OCI-LY7 (cell line): ENCODE measurements around the gene CORO2B. TPM values are rescaled to one million over a fixed set of nuclear protein-coding genes. Genes with fewer than 3 reads are reported as not detected.

Experiments
- BruUV-seq: library from RNA; stranded (reverse); fragments of 400-500 nt; replicated peaks from 2 replicates; lab custom pipeline; 2021; lab: Mats Ljungman, UMichigan
- CTCF ChIA-PET: fragments of 300-600 bp; sonication (Branson Sonifier 250); formaldehyde crosslinking; loops from one replicate; lab custom pipeline; 2022; ENCODE audit warnings: antibody characterized with exemption; ENCODE audit not compliant: unreplicated experiment; lab: Charles Lee
- POLR2A ChIA-PET: fragments of 300-600 bp; sonication (Branson Sonifier 250); formaldehyde crosslinking; loops from one replicate; lab custom pipeline; 2022; ENCODE audit warnings: antibody characterized with exemption; lab: Charles Lee
- DNase-seq: peaks from one replicate; pipeline ENCODE4 v3.0.0-alpha.2; 2015; ENCODE audit warnings: low spot score
- H2AFZ ChIP-seq: fragments of 200-600 bp; sonication (generic), shearing (Covaris generic); 2 replicates; pipeline ENCODE4 v1.6.1; 2014; ENCODE audit warnings: mild to moderate bottlenecking, antibody characterized with exemption, low read length, moderate library complexity
- H3K27ac ChIP-seq: fragments of 200-600 bp; sonication (generic); 2 replicates; pipeline ENCODE4 v1.5.1; 2014; ENCODE audit warnings: mixed run types, low read depth, mild to moderate bottlenecking, moderate library complexity, low read length, inconsistent platforms; ENCODE audit not compliant: poor library complexity, severe bottlenecking
- H3K36me3 ChIP-seq: fragments of 200-600 bp; sonication (generic); 2 replicates; pipeline ENCODE4 v1.6.1; 2014; ENCODE audit warnings: mild to moderate bottlenecking, antibody characterized with exemption, low read length, moderate library complexity, mixed read lengths; ENCODE audit not compliant: insufficient read depth
- H3K4me1 ChIP-seq: fragments of 200-600 bp; sonication (generic); 2 replicates; pipeline ENCODE4 v1.5.1; 2014; ENCODE audit warnings: mild to moderate bottlenecking, low read length; ENCODE audit not compliant: insufficient read depth, poor library complexity, severe bottlenecking
- H3K4me2 ChIP-seq: fragments of 200-600 bp; sonication (generic); 2 replicates; pipeline ENCODE4 v1.6.1; 2014; ENCODE audit warnings: mild to moderate bottlenecking, low read length
- H3K4me3 ChIP-seq: fragments of 200-600 bp; sonication (generic); 2 replicates; pipeline ENCODE4 v1.5.1; 2014; ENCODE audit warnings: mild to moderate bottlenecking, low read depth, low read length; ENCODE audit not compliant: poor library complexity, severe bottlenecking
- H3K79me2 ChIP-seq: fragments of 200-600 bp; sonication (generic); 2 replicates; pipeline ENCODE4 v1.6.1; 2016; ENCODE audit warnings: low read depth, mild to moderate bottlenecking, low read length, moderate library complexity, mixed read lengths; ENCODE audit not compliant: insufficient read depth
- H3K9me2 ChIP-seq: fragments of 200-600 bp; sonication (generic); 2 replicates; pipeline ENCODE4 v1.6.1; 2016; ENCODE audit warnings: mild to moderate bottlenecking, low read length, mixed read lengths; ENCODE audit not compliant: insufficient read depth
- H3K9me3 ChIP-seq: fragments of 200-600 bp; sonication (generic); 2 replicates; pipeline ENCODE4 v1.6.1; 2014; ENCODE audit warnings: mild to moderate bottlenecking, mixed run types, low read length, mixed read lengths
- H4K20me1 ChIP-seq: fragments of 200-600 bp; sonication (generic); 2 replicates; pipeline ENCODE4 v1.6.1; 2014; ENCODE audit warnings: mild to moderate bottlenecking, antibody characterized with exemption, low read length, moderate library complexity, mixed read lengths; ENCODE audit not compliant: insufficient read depth
- EZH2phosphoT487 ChIP-seq: fragments of 200-600 bp; sonication (generic); IDR thresholded peaks from 2 replicates; pipeline ENCODE4 v1.6.1; 2018; ENCODE audit warnings: low read depth, borderline replicate concordance, mild to moderate bottlenecking, mixed run types, antibody characterized with exemption, low read length, moderate library complexity, mixed read lengths
- intact Hi-C: fragments of 100-400 bp; cut with micrococcal nuclease; formaldehyde crosslinking; loops from one replicate; pipeline ENCODE4 v1.10.0; 2022; ENCODE audit not compliant: unreplicated experiment
- total RNA-seq, 2 experiments: library from RNA; depleted of rRNA in 1 of 2; stranded (reverse); fragments of >200 nt in 1 of 2; shearing (Covaris generic) in 1 of 2; gene quantifications; 2 replicates each; pipeline ENCODE4 v1.2.3, GENCODE V29; 2014 to 2022
- TF ChIP-seq, protein P1 (sequence below): fragments of 200-600 bp; sonication (generic); conservative IDR thresholded peaks from 2 replicates; pipeline ENCODE4 v1.5.1; 2014; ENCODE audit warnings: mild to moderate bottlenecking, antibody characterized with exemption, low read length, moderate library complexity, mixed read lengths

The CORO2B gene
- total RNA-seq, 2 experiments from 2014 or later = 7.4 to 12.5 TPM

- Histone ChIP-seq H3K79me2 (no peaks in the 10 kb centered on the region), H3K9me2 (no peaks in the 10 kb centered on the region), H4K20me1 (no peaks in the 10 kb centered on the region), H3K4me1 (no peaks in the 10 kb centered on the region), H2AFZ (no peak overlapping the region), H3K27ac (no peak overlapping the region), H3K36me3 (peaks cover 8% of the 10 kb centered on the region; the same call in 1 of the 2 replicates), H3K9me3 (no peaks in the 10 kb centered on the region), H3K4me2 (no peak overlapping the region), H3K4me3 (no peak overlapping the region)
- TF ChIP-seq, protein P1, sequence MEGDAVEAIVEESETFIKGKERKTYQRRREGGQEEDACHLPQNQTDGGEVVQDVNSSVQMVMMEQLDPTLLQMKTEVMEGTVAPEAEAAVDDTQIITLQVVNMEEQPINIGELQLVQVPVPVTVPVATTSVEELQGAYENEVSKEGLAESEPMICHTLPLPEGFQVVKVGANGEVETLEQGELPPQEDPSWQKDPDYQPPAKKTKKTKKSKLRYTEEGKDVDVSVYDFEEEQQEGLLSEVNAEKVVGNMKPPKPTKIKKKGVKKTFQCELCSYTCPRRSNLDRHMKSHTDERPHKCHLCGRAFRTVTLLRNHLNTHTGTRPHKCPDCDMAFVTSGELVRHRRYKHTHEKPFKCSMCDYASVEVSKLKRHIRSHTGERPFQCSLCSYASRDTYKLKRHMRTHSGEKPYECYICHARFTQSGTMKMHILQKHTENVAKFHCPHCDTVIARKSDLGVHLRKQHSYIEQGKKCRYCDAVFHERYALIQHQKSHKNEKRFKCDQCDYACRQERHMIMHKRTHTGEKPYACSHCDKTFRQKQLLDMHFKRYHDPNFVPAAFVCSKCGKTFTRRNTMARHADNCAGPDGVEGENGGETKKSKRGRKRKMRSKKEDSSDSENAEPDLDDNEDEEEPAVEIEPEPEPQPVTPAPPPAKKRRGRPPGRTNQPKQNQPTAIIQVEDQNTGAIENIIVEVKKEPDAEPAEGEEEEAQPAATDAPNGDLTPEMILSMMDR = no peak
- TF ChIP-seq EZH2phosphoT487 = no peak
- CTCF ChIA-PET = no interaction called here
- no TSS peak for BruUV-seq
- DNase-seq = no peak
- POLR2A ChIA-PET = no interaction called here
- intact Hi-C loops = no loop called here
Observed at GRCh38 chr15:68699124-68699880, 120.5 kb downstream of the CORO2B start.

- Histone ChIP-seq H3K4me1 (no peaks in the 10 kb centered on the region), H3K4me2 (no peak overlapping the region), H3K4me3 (no peak overlapping the region), H3K9me3 (no peaks in the 10 kb centered on the region), H4K20me1 (no peaks in the 10 kb centered on the region), H2AFZ (no peak overlapping the region), H3K79me2 (no peaks in the 10 kb centered on the region), H3K27ac (no peak overlapping the region), H3K36me3 (peaks cover 8% of the 10 kb centered on the region; the same call in 1 of the 2 replicates), H3K9me2 (no peaks in the 10 kb centered on the region)
- no TSS peak for BruUV-seq
- TF ChIP-seq EZH2phosphoT487 = no peak
- TF ChIP-seq, protein P1 = no peak
- intact Hi-C loops = no loop called here
- CTCF ChIA-PET = no interaction called here
- POLR2A ChIA-PET = no interaction called here
- no peak for DNase-seq
Observed at GRCh38 chr15:68699881-68700454, 121.2 kb downstream of the CORO2B start.
